Erythroblast (primary cell): ENCODE data around the gene QRICH2.

Experiments
- GATA1 ChIP-seq: IDR thresholded peaks from 2 replicates; pipeline ENCODE4 v1.6.1; 2011; ENCODE audit warnings: low read depth, mild to moderate bottlenecking, control low read depth, low read length, moderate library complexity
- POLR2A ChIP-seq: IDR thresholded peaks from 2 replicates; pipeline ENCODE4 v1.6.1; 2011; ENCODE audit warnings: mild to moderate bottlenecking, low read length

DNA sequence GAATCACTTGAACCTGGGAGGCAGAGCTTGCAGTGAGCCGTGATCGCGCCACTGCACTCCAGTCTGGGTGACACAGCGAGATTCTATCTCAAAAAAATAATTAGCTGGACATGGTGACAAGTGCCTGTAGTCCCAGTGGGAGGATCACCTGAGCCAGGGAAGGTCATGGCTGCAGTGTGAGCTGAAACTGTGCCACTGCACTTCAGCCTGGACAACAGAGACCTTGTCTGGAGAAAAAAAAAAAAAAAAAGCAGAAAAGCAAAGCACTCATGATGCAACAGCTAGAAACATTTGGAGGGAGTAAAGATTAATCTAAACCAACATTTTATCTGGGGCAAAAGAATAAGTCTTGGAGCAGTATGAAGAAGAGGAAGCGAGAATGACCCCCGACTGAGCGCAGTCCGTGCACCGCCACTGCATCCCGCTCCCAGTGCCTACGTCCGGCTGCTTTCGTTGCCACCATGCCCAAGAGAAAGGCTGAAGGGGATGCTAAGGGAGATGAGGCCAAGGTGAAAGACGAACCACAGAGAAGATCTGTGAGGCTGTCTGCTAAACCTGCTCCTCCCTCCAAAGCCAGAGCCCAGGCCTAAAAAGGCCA is 37.4 kb upstream of the QRICH2 start:
- no peak for TF ChIP-seq POLR2A
- TF ChIP-seq GATA1: no peak
